MV-4-11 (cell line): ENCODE measurements around the gene MYL6.
A peak's percentile ranks its signal among the peaks of the same experiment; 100 is the strongest.
"Not testable (repeated sequence)": the region's sequence is repeated elsewhere in the genome, so short reads cannot be mapped to it uniquely, and the experiment has no call there.

Source experiments
- DNase-seq: peaks from one replicate; lab custom pipeline; 2025; lab: John Stamatoyannopoulos, UW

MYL6 gene

DNA sequence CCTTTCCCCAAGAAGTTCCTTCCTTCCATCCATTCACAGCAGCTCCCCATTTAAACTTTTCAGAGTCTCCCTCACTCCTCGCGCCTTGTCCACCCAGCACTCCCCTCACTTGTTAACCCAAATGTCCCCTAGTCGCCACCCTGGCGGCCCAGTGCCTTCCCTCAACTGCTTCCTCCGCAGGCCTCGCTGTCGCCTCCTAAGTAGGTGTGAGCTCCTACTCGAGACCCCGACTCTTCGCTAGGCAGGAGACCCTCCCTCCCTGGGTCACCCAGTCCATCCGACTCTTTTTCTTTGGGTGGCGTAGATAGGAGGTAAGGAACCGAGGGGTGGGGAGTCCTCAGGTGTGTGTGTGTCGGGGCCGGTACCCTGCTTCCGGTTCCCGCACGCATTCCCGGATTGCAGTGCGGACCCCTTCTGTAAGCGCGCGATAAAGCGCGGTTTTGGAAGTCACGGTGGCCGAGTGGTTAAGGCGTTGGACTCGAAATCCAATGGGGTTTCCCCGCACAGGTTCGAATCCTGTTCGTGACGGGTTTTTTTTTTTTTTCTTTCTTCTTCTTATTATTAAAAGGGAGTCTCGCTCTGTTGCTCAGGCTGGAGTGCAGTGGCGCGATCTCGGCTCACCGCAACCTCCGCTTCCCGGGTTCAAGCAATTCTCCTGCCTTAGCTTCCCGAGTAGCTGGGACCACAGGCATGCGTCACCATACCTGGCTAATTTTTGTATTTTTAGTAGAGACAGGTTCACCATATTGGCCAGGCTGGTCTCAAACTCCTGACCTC is 31.9 kb downstream of the MYL6 start:
- peak; percentile 77 for DNase-seq

DNA sequence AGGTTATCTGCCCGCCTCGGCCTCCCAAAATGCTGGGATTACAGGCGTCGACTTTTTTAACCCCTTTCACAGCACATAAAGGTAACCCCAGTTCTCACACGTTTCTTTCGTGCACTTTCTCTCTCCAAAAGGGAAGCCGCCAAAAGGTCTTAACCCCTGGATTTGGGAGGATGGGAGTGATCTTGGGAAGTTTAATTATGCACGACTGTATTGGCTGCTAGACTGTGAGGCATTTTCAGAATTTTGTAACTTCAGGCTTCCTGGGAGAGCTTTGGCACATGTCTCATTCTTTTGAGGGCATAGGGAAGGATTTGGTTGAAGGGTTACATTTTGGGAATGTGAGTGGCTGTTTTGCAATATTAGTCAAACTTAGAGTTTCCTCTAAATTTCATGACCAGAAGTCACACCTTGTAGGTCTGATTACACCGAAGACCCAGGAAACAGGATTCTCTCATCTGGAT is 32.6 kb downstream of the MYL6 start:
- DNase-seq = no peak

DNA sequence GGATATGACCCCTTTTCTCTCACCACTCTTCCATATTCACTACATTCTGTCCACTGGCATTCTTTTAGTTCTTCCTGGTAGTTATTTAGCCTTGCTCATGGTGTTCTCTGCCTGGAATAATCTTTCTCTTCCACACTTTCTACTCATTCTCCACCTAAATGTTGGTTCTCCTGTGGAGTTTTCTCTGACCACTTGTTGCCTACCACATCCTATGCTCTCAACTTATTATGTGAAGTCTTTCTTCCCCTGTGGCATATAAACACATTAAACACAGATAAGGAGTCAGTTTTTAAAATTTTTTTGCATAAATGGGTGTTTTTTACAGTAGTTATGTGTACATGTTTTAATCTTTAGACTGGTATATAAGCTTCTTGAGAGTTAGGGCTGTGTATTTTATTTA is 34.4 kb downstream of the MYL6 start:
- no peak for DNase-seq

DNA sequence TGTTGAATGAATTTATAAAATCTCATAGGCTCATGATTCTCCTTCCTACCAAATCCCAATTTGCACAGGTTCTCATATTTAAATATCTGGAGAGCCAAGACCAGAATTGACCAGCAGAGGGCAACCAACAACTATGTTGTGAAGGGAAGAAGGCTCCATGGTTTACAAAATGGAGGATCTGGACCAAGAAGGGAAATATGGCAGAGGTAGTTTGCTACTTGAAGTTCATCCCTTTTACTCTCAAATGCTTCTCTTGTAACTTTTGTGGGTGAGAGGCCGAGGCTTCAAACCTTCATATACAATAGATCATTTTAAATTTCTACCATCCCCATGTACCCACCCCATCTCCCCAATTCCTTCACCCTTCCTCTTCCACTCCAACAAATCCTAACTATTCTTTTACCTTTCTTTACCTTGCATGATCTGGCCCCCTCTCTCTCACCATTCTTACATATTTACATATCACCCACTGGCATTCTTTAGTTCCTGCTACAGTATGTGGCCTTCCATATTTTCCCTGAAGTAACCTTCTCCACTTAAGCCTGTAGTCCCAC is 34.9 kb downstream of the MYL6 start:
- peak; percentile 81 for DNase-seq

DNA sequence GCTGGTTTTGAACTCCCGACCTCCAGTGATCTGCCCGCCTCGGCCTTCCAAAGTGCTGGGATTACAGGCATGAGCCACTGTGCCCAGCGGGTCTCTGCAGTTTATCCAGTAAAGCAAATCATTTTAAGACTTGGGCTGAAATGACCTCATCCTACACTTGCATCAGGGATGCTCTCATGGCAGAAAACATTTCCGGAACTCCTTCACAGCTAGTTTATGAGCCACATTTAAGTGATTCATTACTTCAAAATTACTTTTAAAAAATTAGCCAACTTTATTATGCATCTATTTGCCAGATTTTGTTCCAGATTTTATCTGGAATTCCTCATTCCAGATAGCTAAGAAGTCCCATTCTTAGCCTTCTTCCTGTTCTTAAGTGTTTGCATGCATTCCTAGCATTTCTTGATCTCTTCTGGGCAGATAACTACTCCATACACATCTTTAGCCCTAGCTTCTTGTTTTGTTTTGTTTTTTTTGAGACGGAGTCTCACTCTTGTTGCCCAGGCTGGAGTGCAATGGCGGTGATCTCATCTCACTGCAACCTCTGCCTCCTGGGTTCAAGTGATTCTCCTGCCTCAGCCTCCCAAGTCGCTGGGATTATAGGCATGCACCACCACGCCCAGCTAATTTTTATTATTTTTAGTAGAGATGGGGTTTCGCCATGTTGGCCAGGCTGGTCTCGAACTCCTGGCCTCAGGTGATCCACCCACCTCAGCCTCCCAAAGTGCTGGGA is 38.8 kb downstream of the MYL6 start:
- DNase-seq = not testable (repeated sequence)

DNA sequence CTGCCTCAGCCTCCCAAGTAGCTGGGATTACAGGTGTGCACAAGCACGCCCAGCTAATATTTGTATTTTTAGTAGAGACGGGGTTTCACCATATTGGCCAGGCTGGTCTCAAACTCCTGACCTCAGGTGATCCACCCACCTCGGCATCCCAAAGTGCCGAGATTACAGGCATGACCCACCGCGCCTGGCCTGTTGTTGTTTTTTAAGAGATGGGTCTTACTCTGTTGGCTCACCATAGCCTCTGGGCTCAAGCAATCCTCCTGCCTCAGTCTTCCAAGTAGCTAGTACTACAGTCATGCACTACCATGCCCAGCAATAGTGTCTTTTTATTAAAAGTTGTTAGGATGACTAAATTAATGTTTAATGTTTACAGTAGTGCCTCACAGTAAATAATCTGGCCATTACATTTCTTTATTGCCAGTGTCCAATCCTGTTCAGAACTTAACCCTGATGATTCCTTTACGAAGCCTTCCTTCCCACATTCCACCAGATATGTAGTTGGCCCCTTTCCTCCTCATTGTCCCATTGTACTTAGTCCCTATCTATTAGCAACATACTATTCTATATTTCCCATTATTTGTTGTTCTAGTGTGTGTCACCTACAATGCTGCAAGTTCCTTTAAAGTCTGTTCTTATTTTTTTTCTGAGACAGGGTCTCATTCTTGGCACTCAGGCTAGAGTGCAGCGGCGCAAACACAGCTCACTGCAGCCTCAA is 39.9 kb downstream of the MYL6 start:
- DNase-seq = no peak

DNA sequence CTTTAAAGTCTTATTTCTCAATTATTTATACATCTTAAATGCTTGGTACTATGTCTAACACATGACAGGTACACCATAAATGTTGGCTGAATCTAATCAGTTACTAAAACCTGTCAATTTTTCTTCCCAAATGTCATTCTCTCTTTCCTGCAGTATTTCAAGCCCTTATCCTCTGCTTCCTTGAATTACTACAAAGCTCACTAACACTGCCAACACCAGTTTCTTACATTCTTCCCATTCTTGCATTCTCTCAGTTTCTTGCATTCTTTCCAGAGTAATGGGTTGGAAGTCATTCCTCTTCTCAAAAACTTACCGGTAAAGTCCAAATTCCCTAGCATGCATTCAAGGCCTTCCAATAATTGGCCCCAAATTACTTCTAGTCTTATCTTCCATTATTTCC is 40.7 kb downstream of the MYL6 start:
- DNase-seq = no peak

DNA sequence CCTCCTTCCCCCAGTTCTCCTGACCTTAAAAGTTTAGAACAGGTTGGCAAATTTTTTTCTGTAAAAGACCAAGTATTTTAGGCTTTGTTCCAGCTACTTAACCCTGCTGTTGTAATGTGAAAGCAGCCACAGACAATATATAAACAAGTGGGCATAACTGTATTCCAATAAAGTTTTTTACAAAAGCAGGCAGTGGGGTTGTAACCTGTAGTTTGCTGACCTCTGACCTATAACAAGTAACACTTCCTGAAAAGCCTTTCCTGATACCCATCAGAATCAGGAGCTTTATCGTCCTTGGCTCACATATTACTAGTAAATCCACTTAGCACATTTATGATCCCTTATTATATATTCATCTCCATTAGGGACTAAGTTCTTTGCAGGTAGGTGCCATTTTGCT is 44.2 kb downstream of the MYL6 start:
- DNase-seq = no peak

DNA sequence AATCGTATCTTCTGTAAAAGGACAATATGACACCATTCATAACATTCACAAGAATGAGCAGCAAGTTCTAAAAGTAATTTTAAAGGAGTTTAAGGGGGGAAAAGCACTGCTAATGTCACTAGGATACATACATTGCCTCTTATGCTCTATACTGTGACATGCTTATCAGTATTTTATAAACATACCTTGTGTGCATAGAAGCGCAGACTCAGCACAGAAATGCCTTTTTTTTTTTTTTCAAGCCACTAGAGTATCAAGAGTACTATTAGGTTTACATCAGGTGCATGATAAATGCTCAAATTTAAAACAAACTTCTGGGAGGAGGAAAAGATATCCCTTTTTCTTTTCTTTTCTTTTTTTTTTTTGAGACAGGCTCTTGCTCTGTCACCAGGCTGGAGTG is 44.7 kb downstream of the MYL6 start:
- no peak for DNase-seq

DNA sequence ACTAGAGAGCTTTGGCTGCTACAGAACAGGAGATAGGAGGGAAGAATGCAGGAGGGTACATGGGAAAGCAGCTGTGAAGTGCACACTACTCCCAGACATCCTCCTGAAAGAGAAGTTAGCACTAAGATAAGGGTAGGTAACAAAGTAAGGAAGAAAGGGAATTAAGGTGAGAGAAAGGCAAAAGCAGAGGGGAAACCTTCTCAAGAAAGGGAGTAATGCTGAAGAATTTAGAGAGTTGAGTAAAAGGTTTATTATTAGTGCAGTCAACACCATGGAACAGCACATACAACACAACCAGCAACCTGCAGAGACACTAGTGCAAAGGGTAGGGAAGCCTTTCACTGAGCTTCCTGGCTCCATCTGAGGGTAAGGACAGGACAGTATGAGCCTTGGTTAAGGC is 46.1 kb downstream of the MYL6 start:
- DNase-seq = no peak

DNA sequence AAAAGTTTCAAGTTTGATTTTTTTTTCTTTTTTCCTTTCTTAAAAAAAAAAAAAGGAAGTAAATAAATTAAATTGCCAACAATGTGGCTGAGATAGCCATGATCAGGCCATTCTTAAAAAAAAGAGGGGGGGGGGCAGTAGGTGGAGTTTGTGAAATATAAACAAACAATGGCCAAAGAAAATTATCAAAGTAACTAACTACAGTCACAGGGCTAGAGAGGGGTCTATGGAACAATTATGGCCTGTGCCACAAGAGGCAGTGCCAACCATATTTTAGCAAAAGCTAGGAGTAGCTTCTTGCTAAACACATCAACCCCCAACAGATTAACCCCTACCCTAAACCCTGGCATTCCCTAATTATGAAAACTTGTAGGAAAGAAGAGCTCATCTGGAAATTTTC is 47.3 kb downstream of the MYL6 start:
- DNase-seq = no peak

DNA sequence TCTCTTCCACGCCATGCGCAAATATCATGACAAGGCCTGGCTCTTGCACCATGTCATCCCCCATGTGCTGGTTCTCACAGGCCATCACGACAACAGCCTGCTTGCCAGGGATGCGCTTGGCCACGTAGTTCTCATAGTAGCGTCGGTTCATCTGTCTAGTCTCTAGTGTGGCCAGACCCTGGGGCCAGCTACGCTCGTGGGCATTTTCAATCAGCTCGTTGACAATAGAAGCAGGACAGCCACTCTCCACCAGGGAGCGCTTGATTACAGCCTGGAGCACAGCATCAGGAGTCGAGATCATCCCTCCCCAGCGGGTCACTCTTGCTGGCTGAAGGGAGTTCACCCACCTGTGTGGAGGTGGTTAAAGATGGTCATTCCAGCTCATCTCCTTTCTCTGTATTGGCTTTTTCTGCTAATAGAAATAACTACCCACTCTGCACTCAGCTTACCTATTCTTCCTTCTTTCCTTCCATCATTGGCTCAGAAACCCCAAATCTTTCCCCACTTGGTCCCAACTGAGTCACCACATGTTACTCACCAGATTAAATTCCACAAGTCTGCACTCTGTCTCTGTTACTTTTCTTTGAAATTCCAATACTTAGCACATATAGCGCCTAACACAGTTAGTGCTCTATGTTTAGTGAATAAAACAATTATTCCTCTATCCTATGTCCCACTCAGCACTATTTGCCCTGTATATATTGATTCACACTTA is 48.5 kb downstream of the MYL6 start:
- DNase-seq = peak; percentile 35

DNA sequence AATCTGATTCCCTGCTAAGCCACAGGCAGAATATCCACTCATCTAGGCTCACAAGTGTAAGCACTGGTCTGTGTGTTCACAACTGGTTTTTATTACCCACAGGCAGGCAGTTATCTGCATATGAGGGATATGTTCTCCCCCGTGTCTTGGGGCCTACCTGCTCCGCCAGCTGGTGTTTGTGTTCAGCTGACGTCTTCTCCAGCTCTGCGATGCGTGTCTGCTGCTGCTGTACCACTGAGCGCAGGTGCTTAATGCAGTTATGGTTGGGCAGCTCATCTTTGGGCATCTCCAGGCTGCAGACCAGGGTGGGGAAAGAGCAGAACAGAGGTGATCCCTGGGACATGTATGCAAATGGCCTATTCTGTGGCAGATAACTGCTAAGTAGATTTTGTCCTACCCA is 49.8 kb downstream of the MYL6 start:
- DNase-seq = no peak
